ENCODE data around the gene RANBP1. TPM values are rescaled to one million over a fixed set of nuclear protein-coding genes. Genes with fewer than 3 reads are reported as not detected.

Gene RANBP1
- total and polyA plus RNA-seq, 9 of the 15 experiments (the other 6 are each of a cell fraction or from before 2014, with no cell fraction given), result 162 to 2,891 (median 1,289) TPM

DNA sequence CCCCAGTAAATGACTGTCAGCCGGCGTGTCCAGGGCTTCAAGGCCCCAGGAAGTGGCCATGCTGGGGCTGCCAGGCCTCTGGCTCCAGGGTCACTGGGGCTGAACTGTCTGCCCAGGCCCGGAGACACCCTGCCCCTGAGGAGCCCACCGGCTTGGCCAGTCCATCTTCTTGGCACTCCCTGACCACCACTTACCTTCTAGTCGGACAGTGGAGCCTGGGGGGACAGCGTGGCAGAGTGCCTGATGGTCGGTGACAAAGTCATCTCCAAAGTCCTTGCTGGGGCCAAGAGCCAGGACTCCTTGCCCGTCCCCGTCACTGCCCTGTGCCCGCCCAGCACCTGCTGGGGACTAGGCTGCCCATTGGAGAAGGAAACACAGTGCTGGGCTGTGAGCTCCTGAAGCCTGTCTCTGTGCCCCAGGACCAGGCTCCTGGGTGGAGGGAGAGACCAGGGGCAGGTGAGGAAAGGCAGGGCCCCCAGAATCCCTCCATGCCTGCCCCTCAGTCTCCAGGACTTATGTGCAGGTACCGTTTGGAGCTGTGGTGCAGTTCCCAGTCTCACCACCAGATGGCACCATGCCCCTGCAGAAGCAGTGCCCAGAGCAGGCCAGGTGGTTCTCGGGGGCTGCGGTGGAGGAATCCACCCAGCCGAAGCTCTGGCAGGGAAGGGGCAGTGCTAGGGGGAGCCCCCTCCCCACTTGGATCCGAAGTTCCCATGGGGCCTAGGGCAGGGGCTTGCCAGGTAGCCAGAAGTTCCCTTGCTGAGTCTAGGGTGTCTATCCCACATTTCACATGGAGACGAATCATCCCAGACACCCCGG is 40.9 kb downstream of the RANBP1 start (continued):
- TF ChIP-seq, protein P1, sequence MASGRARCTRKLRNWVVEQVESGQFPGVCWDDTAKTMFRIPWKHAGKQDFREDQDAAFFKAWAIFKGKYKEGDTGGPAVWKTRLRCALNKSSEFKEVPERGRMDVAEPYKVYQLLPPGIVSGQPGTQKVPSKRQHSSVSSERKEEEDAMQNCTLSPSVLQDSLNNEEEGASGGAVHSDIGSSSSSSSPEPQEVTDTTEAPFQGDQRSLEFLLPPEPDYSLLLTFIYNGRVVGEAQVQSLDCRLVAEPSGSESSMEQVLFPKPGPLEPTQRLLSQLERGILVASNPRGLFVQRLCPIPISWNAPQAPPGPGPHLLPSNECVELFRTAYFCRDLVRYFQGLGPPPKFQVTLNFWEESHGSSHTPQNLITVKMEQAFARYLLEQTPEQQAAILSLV (tag; IDR thresholded peaks at IDR 0.05), result no peak
- TF ChIP-seq, protein P2, sequence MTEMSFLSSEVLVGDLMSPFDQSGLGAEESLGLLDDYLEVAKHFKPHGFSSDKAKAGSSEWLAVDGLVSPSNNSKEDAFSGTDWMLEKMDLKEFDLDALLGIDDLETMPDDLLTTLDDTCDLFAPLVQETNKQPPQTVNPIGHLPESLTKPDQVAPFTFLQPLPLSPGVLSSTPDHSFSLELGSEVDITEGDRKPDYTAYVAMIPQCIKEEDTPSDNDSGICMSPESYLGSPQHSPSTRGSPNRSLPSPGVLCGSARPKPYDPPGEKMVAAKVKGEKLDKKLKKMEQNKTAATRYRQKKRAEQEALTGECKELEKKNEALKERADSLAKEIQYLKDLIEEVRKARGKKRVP (CRISPR knock-in tag; IDR thresholded peaks at IDR 0.05), result peak; percentile 49; the same call in 1 of the 2 replicates
- peak; percentile 78 for TF ChIP-seq ZNF41 (CRISPR knock-in tag; conservative IDR thresholded peaks at IDR 0.05)
- no peak; the same call in 1 of the 2 replicates for TF ChIP-seq ZNF830 (CRISPR knock-in tag; IDR thresholded peaks at IDR 0.05)
- TF ChIP-seq TCF7 (IDR thresholded peaks at IDR 0.05; ENCODE audit: borderline replicate concordance), result peak; percentile 22; the same call in 1 of the 2 replicates
- TF ChIP-seq, protein P3, sequence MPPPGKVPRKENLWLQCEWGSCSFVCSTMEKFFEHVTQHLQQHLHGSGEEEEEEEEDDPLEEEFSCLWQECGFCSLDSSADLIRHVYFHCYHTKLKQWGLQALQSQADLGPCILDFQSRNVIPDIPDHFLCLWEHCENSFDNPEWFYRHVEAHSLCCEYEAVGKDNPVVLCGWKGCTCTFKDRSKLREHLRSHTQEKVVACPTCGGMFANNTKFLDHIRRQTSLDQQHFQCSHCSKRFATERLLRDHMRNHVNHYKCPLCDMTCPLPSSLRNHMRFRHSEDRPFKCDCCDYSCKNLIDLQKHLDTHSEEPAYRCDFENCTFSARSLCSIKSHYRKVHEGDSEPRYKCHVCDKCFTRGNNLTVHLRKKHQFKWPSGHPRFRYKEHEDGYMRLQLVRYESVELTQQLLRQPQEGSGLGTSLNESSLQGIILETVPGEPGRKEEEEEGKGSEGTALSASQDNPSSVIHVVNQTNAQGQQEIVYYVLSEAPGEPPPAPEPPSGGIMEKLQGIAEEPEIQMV (tag; conservative IDR thresholded peaks at IDR 0.05; ENCODE audit: low read depth), result no peak
- TF ChIP-seq, protein P4, sequence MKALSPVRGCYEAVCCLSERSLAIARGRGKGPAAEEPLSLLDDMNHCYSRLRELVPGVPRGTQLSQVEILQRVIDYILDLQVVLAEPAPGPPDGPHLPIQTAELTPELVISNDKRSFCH (CRISPR knock-in tag; IDR thresholded peaks at IDR 0.05), result peak; percentile 4; the same call in 1 of the 2 replicates
- TF ChIP-seq, protein P4 (tag; IDR thresholded peaks at IDR 0.05), result peak; percentile 72; the same call in 1 of the 2 replicates
- TF ChIP-seq ZNF133 (CRISPR knock-in tag; IDR thresholded peaks at IDR 0.05), result peak; percentile 90
- 0 out of 2 replicates have a peak, but pooled peaks have one; percentile 22 for TF ChIP-seq NFIC (IDR thresholded peaks at IDR 0.05)
- TF ChIP-seq CBFA2T3 (IDR thresholded peaks at IDR 0.05), result peak; percentile 19; the same call in 1 of the 2 replicates
- TF ChIP-seq, protein P5, sequence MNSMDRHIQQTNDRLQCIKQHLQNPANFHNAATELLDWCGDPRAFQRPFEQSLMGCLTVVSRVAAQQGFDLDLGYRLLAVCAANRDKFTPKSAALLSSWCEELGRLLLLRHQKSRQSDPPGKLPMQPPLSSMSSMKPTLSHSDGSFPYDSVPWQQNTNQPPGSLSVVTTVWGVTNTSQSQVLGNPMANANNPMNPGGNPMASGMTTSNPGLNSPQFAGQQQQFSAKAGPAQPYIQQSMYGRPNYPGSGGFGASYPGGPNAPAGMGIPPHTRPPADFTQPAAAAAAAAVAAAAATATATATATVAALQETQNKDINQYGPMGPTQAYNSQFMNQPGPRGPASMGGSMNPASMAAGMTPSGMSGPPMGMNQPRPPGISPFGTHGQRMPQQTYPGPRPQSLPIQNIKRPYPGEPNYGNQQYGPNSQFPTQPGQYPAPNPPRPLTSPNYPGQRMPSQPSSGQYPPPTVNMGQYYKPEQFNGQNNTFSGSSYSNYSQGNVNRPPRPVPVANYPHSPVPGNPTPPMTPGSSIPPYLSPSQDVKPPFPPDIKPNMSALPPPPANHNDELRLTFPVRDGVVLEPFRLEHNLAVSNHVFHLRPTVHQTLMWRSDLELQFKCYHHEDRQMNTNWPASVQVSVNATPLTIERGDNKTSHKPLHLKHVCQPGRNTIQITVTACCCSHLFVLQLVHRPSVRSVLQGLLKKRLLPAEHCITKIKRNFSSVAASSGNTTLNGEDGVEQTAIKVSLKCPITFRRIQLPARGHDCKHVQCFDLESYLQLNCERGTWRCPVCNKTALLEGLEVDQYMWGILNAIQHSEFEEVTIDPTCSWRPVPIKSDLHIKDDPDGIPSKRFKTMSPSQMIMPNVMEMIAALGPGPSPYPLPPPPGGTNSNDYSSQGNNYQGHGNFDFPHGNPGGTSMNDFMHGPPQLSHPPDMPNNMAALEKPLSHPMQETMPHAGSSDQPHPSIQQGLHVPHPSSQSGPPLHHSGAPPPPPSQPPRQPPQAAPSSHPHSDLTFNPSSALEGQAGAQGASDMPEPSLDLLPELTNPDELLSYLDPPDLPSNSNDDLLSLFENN (IDR thresholded peaks at IDR 0.05; ENCODE audit: low read depth in 2 of 2, low read length in 2 of 2), result peak in 1 of 2 experiments; percentile 76; a peak in 2 of 4 replicates
- TF ChIP-seq PTBP1 (IDR thresholded peaks at IDR 0.05; ENCODE audit: low read depth, low read length), result peak; percentile 18; the same call in 1 of the 2 replicates
- TF ChIP-seq, protein P6, sequence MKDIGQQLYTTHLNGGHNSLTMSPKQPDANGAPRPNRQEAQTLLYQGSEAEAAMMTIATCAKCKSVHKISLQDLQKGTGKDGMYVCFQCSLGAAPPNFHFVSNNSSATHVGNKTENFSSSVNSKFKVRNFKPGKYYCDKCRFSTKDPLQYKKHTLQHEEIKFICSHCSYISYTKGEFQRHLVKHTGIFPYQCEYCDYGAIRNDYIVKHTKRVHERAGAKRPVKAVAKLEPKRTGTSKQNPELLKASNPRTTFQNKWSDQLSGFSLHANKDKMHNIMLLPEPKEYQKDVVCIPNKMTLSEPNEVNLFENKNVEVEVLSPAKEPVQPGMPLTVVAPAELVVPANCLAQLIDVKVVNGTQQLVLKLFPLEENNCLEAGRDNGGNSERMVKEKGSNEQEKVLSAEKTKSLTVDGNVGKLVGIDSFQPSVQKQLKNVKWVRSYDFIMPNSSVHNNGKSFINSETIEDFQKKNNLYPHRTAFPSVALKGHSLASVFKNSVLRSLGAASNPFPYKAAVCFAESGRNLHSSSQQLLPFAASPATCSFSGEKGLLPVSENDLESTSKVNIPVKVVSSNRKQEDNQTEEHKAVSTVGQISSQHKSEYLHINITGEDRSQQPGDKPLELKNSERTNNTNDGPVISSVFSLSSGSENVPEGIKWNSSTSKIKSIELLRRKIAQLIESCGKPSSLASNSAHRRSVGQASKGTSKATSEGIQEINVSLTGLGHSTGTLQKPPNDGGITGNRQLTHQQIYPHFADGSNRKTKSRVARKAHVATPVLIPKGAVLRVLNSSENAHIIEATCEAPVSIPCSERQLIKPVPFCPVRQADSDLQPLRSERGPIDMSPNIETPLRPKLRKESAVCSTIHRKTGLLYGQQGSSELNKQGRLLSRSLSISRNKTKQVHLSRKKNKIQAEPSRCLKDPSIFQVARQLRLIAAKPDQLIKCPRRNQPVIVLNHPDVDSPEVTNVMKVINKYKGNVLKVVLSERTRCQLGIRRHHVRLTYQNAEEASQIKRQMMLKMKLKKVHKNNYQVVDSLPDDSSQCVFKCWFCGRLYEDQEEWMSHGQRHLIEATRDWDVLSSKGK (CRISPR knock-in tag; IDR thresholded peaks at IDR 0.05), result no peak

Measured in K562 (cell line).